Left hindlimb (tissue), 1 donor: ENCODE results near the gene BAIAP2.

Source experiments
- DNase-seq: peaks from one replicate; pipeline ENCODE4 v3.0.0-alpha.2; 2018

The BAIAP2 gene

DNA sequence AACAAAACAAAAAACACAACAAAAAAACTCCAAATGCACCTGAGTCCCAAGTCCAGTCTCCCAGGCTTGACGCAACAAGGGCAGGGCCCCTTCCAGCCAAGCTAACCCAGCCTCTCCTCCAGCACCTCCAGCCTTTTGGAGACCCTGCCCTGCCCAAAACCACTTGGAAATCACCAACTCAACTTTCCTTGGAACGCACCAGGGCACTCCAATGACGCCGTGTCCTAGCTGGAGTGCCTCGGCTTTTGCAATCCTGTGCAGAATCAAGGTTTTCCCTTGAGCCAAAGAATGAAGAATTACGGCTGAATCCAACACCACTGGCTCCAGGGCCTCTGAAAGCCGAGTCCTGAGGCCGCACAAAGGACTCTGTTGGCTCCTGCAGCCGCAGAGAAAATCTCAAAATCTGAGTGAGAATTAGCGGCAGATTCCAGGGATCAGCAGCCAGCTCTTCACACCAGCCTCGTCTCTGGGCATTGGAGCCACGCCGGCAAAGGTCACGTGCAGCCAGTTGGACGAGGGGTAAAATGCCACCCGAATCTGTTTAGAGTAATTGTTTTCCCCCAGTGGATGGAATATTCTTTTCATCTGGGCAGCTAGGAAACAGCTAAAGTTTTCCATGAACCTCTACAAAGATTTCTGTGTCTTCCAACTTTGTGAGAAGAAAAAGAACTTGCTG lies 9.7 kb upstream of the BAIAP2 start:
- DNase-seq, result peak; percentile 77

DNA sequence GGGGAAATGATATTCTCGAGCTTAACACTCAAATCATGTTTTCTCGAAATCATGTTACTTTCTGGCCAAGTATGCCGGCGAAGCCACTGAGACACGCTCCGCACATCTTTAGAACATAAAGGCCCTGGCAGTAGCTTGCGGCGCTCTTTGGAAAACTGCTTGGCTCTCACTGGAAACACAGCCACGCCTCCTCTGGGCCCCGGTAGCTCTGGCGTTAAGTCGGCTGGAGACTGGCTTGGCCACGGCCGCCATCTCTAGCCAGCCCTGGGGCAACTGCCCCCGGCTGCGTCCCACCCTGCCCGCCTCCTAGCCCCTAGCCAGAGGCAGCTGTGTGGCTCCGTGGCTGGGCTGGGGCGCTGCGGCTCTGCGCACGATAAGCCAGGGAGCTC lies 9.2 kb upstream of the BAIAP2 start:
- peak; percentile 84 for DNase-seq

DNA sequence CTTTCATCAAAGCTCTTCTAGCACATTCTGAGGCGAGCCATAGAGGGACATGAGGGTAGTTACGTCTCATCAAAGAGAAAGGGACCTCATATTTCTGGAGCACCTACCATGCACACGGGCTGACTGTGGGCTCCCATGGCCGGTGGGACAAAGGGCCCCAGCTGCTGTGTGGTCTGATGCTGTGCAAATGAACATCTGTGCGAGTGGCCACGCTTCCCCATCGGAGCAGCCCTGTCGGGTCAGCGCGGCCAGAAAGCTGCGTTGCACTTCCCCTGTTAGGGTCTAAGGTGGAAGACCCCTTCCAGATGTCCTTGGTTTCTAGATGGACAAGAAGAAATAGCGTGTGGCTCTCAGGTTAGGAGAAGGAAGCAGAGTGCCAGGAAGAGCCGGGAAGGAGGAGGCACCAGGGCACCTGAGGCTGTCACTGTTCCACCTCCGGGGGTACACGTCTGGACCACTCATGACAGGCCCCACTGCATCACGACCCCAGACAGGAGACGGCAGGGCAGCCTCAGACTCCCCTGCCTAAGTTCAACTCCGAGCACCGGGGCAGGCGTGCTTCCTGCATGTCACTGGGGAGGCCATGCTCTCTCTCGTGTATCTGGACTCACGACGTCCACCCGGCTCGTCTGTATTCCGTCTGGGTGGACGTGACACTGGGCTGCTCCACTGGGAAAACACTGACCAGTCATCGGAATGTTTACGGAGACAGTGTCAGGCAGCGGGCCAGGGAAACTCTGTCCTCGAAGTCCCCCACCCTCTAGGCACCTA lies 8.5 kb upstream of the BAIAP2 start:
- DNase-seq, result no peak

DNA sequence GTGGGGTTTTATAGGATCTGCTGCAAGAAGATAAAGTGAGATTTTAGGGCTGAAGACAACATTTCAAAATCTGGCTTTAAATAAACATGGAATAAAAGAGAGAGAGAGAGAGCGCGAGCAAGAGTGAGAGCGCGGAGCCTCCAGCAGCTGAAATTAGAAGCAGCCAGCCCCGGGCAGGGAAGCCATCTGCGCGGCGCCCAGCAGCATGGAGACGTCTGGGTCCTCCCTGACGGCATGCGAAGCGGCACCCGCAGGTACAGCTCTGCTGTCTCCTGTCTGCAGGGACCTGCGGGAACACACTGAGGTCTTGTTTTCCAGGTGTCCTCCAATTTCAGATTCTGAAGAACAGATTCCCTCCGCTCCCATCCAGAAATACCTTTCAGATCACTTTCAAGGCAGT lies 7.9 kb upstream of the BAIAP2 start:
- peak; percentile 23 for DNase-seq

DNA sequence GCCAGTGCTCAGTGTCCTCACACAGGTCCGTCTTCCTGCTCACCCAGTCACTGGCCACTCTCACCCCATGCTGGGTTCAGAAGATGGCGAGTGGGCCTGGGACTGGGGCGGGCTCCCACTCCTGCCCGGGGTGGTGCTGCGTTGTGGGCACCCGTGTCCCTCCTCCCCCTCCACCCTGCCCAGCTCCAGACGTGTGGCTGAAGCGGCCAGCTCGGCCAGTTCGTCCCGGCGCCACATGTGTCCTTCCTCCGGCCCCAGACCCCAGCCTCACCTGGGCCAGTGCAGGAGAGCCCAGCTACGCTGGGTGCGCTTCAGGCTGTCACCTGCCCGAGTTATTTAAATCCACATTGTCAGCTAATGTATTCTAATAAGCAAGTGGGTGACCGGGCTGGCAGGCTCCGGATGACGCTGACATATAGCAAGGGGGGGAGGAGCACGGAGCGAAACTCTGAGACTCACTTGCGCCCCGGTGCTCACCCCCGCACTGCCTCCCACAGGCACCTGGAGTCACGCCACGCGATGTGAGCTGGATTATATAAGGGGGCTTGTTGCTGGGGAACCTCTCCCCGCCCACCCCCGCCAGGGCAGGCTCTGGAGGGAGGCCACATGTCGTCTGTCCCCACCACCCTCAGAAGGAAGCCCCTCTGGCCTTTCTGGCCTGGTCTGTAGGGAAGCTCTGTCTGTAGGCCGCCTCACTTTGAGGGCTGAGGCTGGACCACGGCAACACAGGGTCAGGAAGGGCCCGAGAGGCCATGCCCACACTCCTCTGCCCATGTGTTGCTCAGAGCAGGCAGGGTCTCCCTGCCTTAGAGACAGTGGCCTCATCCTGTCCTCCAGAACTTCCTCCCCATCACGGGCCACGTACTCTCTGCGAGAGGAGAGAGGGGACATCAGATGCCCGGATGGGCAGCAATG lies 7.1 kb upstream of the BAIAP2 start:
- DNase-seq, result peak; percentile 37

- DNase-seq, result peak; percentile 26
These were observed 6.5 kb upstream of the BAIAP2 start for GRCh38 chr17:81028506-81028858.

DNA sequence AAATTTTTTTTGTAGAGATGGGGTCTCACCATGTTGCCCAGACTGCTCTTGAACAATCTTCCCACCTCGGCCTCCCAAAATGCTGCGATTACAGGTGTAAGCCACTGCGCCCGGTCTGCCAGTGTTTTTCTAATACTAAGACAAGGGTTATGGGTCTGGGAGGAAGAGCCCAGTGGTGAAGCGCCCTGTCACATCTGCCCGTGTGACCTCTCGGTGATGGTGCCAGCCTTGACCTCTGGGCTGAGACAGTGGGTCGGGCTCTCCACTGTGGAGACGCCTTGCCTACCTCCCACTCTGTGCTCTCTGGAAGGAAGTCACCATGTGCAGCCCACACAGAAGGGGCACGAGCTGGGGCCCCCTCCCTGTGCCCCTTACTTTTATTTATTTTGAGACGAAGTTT lies 5.1 kb upstream of the BAIAP2 start:
- DNase-seq, result peak; percentile 13

GRCh38 chr17:81030312-81030711 lies 4.6 kb upstream of the BAIAP2 start:
- DNase-seq, result peak; percentile 9

GRCh38 chr17:81030741-81031565 lies 4.0 kb upstream of the BAIAP2 start:
- peak; percentile 50 for DNase-seq

- DNase-seq, result peak; percentile 23
These were observed 3.1 kb upstream of the BAIAP2 start for GRCh38 chr17:81031566-81032550.

- peak; percentile 19 for DNase-seq
These were observed 2.1 kb upstream of the BAIAP2 start for GRCh38 chr17:81032641-81033480.

- no peak for DNase-seq
These were observed 1.3 kb upstream of the BAIAP2 start for GRCh38 chr17:81033535-81034167.

DNA sequence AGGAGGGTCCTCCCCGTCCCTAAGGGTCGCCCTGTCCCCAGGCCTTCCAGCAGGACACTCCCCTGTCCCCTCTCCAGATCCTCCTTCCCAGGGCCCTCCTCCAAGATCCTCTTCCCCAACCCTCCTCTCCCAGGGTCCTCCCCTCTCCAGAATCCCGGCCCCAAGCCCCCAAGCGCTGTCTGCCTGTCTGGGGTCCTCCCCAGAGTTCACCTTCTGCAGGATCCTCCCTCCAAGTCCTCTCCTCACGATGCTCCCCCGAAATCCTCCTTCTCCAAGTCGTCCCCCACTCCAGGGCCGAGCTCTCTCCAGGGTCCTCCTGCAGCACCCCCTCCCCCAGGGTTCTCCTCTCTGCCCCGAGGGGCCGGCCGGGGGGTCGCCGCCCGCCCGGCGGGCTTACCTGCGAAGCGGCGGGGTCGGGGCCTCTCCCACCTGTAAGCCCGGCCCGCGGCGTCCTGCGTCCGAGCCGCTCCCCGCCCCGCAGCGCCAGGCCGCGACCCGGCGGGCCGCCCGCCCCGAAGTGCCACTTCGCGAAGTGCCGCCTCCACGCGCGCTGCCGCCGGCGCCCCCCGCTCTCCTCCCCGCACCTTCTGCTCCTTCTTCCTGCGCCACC lies 678 bp upstream of the BAIAP2 start:
- no peak for DNase-seq

GRCh38 chr17:81035521-81036196 lies 708 bp downstream of the BAIAP2 start:
- no peak for DNase-seq

GRCh38 chr17:81036197-81036941 lies 1.4 kb downstream of the BAIAP2 start:
- DNase-seq, result no peak

DNA sequence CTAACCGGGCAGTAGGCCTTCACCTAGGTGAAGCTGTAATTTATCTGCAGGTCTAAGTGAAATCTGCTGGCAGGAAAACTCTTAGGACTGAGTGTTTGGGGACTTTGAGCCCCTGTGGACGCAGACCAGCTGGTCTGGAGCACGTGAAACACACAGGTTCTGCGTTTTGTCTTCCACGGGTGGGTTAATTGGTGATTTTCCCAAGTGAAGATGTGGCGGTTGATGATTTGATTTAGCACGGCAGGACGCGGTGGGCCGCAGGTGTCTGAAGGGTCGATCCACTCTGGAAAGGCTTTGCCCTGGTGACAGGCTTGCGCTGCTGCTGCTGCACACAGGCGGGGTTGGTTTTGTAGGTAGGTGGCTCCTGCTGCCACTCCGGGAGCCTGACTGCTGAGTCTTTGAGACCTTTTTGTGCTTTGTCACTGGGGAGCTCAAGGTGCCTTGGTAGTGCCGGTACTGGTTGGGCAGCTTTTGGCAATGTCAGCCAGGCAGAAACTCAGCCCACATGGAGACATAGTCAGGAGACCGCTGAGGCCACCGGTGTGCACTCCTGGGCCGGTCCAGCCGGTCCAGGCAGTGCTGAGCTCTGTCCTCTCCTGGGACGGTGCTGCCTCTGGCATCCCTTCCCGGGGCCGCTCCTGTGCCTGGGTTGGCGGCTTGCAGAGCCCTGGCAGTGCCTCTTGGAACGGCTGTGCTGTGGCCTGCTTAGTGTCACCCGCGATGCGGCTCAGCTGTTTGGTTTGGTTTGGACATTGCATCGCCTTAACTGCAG lies 2.3 kb downstream of the BAIAP2 start:
- no peak for DNase-seq
